ENCODE measurements around the gene CDH13.

The CDH13 gene

DNA sequence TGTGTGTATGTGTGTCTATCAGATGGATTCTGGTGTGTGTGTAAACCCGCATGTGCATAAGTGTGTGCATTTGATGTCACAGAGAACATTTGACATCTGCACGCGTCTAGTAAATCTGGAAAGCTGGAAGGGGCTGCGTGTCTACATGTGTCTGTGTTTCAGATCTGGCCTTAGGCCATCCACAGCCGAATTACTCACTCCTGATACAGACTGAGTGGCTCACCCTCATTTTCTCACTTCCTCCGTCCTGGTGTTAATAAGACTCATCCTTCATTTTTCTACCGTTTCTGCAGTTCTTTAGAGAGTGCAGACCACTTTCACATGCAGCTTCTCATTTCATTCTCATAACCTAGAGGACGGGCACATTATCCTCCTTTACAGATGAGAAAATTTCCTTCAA lies 491.6 kb downstream of the CDH13 start:
- no peak for DNase-seq (ENCODE audit: low read depth)

DNA sequence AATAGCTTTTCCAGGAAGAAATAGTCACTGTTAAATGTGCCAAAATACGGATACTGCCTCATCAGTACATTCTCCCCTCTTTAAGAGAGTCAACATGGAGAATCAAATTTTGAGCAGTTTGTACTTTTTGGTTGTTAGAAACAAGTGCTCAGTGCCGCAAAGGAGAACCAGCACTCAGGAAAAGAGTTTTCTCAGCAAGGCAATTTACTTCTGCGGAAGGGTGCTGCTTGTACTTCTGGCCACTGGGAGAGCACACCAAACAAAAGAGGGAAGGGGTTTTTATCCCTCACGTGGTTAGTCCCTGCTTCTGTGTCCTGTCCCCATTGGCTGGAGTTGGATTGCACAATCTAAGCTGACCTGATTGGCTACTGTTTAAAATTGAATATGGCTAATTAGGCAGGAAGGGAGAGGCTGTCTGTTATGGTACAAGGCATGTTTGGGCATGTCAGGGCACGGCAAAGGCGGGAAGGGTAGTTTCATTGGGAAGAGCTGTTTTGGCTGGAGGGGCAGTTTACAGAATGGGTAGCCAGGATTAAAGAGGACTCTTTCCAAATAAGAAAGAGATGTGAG lies 499.3 kb downstream of the CDH13 start:
- no peak for DNase-seq (ENCODE audit: low read depth)

DNA sequence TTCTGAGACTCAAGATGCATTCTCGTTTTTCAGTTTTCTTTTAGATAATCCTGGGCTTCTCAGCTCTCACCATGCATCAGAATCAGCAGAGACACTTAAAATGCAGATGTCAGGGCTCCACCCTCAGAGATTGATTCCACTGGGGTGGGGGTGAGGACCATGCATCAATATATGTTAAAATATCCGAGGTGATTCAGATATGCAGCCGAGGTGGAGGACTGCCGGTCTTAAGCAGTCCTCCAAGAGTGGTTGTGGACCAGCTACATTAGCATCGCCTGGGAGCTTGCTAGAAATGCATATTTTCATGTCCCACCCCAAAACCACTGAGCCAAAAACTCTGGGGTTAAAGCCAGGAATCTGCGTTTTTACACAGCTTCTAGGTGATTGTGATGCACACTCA lies 501.3 kb downstream of the CDH13 start:
- no peak for DNase-seq (ENCODE audit: low read depth)

DNA sequence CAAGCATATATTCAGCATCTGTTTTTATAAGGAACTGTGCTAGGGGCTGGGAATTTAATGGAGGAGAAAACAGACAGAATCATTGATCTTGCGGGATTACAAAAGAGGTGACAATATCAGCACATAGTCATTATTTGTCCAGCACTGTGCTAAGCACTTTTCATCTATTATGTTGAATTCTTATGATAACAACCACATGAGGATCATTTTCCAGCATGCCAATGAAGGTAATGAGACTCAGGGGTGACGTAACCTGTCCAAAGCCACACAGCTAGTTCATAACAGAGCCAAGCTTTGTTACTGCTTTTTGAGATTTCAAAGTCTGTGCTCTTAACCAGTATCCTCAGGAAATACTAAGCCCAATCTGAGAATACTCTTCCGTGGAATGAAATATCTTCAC lies 503.3 kb downstream of the CDH13 start:
- DNase-seq (ENCODE audit: low read depth): no peak

DNA sequence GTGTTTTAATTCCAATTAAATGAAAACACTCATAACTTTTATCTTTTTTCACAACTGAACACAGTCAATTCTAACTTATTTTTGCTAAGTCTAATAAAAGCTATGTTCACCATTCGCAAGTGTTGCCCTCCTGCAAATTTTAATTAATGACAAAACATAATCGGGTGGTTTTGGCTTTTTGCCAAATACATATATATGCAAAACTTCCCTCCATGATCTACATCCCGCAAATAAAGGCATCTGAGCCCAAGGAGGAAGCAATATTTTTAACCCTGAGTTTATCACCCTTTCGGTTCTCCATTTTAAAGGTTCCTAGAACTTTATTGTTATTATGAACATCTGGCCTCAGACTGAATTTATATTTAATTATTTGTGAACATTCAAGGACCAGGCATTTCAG lies 507.9 kb downstream of the CDH13 start:
- no peak for DNase-seq (ENCODE audit: low read depth)

DNA sequence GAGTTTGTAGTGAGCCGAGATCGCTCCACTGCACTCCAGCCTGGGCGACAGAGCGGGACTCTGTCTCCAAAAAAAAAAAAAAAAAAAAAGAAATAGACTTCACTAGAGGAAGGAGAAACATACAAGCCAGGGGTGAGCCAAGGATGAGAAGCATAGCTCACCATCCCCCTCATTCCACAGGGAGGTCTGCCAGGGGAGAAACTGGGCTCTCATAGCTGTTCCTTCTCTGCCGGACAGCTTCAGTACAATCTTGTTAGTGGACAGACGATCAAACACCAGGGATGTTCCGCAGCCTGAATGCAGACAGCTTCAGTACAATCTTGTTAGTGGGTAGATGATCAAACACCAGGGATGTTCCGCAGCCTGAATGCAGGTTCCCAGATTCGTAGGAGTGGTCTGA lies 509.6 kb downstream of the CDH13 start:
- no peak for DNase-seq (ENCODE audit: low read depth)

DNA sequence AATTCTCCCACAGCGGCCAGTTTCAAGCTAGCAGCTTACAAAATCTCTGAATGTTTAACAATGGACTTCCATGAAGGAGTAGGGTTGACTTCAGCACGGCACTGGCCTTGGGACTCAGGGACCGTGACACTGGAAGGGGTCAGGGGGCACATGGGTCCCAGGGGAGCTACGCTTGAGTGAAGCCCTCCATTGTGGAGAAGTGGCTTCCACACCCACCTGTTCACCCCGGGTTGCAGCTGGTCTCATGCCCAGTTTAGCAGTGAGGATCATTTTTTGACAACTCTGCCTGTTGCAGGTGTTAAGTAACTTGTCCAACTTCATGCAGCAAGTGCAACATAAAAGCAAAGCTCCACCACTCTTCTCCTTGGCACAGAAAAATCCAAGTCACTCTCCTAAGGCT lies 510.2 kb downstream of the CDH13 start:
- no peak for DNase-seq (ENCODE audit: low read depth)

DNA sequence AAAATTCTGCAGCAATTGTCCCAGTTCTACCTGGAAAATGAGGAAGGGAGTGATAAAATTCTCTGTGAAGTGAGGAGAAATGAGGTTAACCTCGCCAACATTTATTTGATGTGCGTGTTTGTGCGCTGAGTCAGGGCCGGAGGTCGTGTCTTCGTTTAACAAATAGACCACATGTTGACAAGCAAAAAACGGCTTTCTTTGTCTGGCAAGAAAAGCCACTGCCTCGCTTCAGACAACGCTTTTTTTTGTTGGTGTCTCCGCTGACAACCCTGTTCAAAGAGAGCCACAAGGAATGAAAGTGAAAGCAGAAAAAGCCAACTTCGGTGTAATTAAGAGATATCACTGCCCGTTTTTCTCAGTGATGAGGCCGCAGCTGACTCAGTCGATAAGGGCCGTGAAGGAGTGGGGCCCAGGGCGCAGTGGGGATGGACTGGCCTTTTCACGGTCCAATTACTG lies 510.6 kb downstream of the CDH13 start:
- DNase-seq (ENCODE audit: low read depth): no peak

DNA sequence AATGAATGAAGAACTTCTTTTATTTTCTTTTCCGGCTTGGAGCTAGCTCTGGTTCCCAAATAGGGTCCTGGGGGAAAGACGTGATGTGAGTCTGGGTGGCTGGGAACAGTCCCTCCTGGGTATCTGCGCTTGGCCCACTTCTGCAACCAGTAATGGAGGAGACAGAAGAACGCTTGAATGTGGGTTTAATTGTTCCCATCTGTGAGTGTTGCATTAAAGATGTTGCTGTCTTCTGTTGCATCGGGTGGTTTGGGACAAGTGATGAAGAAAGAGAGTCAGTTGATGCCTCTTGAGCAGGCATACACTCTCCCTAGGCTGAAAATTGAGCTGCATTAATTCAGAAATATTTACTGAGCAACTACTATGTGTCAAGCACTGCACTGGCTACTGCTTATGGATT lies 511.1 kb downstream of the CDH13 start:
- DNase-seq (ENCODE audit: low read depth): no peak

DNA sequence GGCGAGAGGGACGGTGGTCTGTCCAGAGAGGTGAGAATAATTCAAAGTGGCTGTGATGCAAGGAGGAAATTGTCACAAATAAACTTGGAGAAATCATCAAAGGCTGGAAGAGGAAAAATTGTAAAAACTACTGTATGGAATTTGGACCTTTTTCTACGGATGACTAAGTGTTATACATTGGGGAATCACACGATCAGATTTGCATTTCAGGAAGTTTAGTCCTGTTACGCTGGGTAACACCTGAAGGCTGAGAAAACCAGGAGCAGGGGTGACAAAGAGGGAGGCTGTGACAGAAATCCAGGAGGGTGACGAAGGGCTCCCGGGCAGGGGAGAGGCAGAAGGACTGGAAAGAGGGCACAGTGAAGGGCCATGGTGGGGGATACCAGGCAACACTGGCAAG lies 511.7 kb downstream of the CDH13 start:
- no peak for DNase-seq (ENCODE audit: low read depth)

DNA sequence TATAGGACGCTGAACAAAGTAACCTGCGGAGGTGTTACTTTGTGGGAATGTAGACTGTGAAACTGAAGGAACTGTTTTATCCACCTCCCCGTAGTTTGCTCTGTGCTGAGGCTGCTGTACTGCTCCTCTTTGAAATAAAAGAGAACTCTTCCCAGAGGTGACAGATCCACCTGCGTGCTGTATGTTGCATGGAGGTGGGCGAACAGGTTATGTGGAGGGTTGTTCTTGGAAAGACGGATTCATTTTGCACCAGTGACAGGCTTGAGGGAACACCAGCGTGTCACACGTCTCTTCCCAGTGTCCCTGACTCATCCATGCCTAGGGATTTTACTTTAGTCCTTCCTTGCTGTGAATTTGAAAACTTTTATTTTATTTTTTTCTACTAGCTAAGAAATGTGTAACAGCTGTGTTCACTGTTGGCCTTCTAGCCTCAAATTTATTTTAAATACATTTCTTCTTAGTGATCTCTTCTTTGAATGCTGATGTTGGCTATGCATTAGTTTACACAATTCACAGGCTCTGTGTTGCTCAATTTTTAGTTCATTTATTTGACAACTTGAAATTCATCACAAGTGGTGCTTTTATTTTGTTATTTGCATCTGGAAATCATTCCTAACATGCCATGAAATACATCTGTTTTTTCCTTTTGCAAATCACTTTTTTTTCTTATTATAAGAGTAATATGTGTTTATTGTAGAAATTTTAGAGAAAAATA lies 512.4 kb downstream of the CDH13 start:
- no peak for DNase-seq (ENCODE audit: low read depth)

DNA sequence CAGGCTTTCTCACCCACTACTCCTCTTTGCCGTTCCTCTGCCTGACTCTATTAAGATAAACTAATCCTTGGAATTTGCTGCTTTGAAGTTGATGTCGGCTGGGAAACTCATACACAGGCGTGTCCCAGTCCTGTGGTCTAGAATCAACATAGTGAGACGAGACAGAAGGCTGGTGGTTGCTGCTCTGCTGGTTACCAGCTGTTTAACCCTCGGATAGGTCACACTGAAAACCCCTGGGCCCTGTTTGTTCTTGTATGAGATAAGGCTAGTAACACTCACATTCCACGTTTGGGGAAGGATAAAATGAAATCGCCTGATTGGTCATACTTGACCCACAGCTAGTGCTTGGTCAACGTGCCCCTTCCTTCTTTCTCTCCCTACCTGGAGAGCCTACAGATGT lies 517.0 kb downstream of the CDH13 start:
- no peak for DNase-seq (ENCODE audit: low read depth)

DNA sequence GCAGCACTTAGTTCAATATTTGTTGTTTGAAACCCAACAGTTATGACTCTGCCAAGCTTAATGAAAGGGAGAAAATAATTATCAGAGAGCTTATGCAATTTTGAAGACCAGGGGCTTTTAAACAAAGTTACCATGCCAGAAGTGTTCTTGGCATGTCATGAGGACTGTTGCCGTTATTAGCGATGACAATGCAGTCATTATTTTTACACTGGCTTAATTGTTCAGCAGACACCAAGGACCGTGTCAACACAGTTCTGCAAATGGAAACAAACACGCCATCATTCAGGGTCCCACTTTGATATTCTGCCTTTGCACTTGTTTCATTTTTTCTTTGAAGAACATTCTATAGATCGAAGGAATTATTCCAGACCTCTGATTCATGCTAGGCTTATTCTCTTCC lies 518.5 kb downstream of the CDH13 start:
- no peak for DNase-seq (ENCODE audit: low read depth)

DNA sequence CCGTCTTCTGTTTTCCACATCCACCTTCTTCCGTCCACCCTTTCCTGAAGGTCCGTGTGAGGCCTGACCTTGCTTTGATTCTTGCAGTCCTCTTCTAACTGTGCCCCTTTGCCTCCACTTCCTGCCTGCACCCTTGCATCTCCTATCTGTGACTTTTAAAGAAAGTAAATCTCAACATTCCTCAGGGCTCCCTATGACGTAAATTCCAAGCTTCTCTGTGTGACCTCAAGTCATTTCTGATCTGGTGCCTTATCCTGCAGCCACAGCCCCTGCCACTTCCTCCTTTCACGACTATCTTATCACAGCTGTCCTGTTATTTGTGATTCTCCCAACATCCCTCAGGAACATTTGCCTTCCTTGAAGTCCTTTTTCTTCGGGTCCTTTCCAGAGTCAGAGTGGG lies 520.5 kb downstream of the CDH13 start:
- DNase-seq (ENCODE audit: low read depth): no peak

DNA sequence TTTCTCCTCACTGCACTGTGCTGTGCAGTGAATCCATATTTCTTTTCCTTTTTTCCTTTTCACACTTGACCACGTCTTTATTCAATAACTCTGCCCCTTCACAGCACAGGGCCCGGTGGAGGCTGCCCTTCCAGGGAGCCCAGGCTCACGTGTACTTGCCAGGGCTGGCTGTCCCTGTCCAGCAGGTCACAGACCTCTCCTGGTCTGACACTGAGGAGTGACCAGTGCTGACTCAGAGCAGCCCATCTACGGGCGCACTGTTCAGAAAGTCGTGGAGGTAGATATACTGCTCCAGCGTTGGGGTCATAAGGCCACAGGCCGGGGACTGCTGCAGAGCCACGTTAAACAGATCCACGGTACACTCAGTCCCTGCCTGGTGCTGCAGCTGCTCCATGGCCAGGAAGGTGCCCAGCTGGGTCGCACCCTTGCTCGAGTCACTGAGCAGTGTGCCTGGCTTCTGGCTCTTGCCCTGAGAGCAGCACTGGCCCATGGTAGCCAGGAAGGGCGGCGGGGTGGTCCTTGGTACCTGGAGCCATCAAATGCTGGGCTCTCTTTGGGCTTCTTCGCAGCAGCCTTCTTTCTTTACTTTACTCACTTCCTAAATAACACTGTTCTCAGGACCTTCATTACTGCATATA lies 531.7 kb downstream of the CDH13 start:
- DNase-seq (ENCODE audit: low read depth): no peak

DNA sequence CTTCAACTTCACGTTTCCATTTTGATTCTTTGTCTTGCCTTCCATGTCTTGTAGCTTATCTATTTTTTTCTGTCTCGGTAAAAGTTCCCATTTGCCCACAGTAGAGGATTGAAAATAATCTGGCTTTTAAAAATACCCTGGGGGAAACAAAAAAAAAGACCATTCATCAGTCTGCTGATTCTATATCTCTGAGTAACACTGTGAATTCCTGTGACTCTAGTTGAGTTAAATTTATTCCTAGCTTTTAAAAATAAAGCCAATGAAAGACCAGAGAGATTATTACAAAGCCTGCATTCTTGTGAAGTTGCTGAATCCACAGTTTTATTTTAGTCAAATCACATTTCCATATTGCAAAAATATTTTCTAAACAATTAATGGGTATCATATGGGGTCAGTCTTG lies 532.3 kb downstream of the CDH13 start:
- no peak for DNase-seq (ENCODE audit: low read depth)

DNA sequence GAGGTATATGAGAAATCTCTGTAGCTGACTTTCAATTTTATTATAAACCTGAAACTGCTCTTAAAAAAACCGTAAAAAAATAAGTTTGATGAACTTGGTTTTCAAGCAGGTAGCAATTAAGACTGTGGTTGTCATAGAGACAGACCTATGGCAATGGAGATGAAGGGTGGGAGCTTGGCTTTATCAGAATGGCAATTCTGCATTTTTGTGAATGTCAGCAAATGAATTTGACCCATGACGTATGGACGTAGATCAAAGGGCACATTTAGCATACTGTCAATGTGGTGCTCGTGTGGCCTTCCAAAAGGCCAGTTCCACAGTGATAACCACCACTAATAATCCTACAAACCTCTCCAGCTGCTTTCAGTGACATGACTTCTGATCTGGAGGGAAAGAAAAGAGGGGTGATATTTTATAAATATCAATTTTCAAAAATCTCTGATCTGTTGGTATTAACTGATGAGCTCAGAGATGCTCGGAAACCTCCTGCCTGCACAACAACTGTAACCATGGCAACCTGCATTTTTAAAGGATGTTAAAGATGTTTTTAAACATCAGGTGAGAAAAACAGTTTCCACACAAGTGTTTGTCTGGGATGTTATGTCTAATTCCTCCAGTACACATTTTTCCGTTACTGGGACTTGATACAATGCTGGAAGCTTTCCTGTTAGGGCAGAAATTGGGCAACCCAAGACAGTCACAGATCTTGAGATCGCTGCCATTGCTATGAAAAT lies 533.7 kb downstream of the CDH13 start:
- no peak for DNase-seq (ENCODE audit: low read depth)

DNA sequence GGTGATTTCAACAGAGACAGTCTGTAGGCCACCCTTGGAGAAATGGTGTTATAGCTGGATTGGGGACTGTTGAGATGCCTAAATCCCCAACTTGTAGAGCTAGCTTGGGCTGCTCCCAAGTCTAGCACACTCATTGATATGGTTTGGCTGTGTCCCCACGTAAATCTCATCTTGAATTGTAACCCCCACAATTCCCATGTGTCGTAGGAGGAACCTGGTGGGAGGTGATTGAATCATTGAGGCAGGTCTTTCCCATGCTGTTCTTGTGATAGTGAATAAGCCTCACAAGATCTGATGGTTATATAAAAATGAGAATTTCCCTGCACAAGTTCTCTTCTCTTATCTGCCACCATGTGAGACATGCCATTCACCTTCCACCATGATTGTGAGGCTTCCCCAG lies 536.0 kb downstream of the CDH13 start:
- no peak for DNase-seq (ENCODE audit: low read depth)

DNA sequence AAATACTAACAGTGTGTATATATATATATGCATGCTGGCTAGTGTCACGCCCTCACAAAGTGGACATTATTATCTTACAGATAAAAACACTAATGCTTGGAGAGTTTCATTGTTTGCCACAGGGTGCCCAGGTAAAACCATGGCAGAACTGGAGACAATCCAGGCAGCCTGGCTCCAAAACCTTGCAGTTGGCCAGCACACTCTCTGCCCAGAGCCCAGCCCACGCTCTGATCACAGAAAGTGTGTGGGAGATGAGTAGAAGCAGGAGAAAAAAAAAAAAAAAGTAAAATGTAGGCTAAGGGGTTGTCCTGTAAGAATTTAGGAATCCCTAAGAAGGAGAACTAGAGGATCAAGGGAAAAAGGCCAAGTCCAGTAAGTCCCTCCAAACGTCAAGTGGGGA lies 538.0 kb downstream of the CDH13 start:
- no peak for DNase-seq (ENCODE audit: low read depth)

DNA sequence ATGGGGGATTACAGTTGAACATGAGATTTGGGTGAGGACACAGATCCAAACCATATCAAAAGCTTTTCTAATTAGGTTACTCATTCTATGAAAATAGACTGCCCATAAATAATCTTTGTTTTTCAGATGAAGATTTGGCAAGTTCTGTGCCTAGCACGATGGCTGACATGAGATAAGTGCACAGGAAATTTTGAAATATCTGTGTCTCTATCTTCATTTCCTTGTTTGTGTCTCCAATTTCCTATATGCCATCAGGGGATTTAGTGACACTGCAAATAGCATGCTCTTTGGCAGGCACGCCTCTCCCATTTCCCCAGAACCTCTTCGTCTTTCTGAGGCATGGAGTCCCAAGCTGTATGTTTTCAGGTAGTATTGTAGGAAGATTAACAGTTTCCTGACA lies 544.6 kb downstream of the CDH13 start:
- DNase-seq (ENCODE audit: low read depth): no peak

DNA sequence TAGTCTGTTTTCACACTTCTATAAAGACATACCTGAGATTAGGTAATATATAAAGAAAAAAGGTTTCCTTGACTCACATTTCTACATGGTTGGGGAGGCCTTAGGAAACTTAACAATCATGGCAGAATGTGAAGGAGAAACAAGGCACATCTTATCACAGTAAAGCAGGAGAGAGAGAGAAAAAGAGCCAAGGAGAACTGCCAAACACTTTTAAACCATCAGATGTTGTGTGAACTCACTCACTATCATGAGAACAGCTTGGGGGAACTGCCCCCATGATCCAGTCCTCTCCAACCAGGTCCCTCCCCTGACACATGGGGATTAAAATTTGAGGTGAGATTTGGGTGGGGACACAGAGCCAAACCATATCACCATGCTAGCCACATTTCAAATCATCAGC lies 547.9 kb downstream of the CDH13 start:
- DNase-seq (ENCODE audit: low read depth): no peak

DNA sequence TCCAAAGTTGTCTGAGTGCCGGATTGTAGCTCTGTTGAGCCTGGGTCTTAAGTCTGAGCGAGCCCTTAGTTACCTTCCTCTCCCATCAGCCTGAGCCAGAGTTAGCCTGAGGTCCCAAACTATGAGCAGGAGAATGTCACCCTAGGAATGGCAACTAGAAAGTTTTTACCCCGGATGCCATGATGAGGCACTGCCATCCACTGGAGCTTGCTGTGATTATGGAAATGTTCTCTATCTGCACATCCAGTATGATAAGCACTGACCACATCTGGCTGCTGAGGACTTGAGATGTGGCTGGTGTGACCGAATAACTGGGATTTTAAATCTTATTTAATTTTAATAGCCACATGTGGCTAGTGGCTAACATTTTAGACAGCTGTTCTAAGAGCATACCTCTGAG lies 550.0 kb downstream of the CDH13 start:
- DNase-seq (ENCODE audit: low read depth): no peak

DNA sequence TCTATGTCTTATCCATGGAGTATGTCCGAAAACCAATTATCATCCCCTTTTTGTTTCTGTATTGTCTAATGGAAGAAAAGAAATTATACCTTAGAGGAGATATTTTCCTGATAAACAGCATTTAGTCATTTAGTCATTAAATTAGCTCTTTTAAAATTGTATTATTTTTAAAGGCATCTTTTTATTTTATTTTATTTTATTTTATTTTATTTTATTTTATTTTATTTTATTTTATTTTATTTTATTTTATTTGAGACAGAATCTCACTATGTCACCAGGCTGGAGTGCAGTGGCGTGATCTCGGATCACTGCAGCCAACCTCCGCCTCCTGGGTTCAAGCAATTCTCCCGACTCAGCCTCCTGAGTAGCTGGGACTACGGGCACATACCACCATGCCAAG lies 559.1 kb downstream of the CDH13 start:
- no peak for DNase-seq (ENCODE audit: low read depth)

All from activated T-helper 1 cell treated with Interleukin-2 at 50 U/mL for 16 hours (primary cell).